Astrocyte of the cerebellum (primary cell): Measurements from ENCODE around the gene TYMS.

Source experiments
- DNase-seq: peaks from one replicate; pipeline ENCODE4 v3.0.0-alpha.2; 2011; ENCODE audit warnings: low read depth
- H3K4me3 ChIP-seq: 2 replicates; pipeline ENCODE4 v1.5.1; 2011; ENCODE audit warnings: mild to moderate bottlenecking, low read depth, low read length, moderate library complexity
- in situ Hi-C: cut with HindIII; loops from 2 replicates; pipeline ENCODE4 v1.10.0; 2017; ENCODE audit warnings: low sequenced_read_pairs
- TF ChIP-seq, protein P1 (sequence below): IDR thresholded peaks from 2 replicates; pipeline ENCODE4 v1.5.1; 2012; ENCODE audit warnings: low read length, low read depth, moderate library complexity, mild to moderate bottlenecking; ENCODE audit errors: missing control alignments

The TYMS gene

DNA sequence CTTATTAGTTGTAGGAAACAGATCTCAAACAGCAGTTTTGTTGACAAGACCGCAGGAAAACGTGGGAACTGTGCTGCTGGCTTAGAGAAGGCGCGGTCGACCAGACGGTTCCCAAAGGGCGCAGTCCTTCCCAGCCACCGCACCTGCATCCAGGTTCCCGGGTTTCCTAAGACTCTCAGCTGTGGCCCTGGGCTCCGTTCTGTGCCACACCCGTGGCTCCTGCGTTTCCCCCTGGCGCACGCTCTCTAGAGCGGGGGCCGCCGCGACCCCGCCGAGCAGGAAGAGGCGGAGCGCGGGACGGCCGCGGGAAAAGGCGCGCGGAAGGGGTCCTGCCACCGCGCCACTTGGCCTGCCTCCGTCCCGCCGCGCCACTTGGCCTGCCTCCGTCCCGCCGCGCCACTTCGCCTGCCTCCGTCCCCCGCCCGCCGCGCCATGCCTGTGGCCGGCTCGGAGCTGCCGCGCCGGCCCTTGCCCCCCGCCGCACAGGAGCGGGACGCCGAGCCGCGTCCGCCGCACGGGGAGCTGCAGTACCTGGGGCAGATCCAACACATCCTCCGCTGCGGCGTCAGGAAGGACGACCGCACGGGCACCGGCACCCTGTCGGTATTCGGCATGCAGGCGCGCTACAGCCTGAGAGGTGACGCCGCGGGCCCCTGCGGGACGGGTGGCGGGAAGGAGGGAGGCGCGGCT lies at the start of gene TYMS:
Gene TYMS (plus strand): TSS at position 343 of the 690 bp plus-strand sequence. CDS start 90 bp downstream, at position 433.
- DNase-seq, result no peak
- TF ChIP-seq, protein P1, sequence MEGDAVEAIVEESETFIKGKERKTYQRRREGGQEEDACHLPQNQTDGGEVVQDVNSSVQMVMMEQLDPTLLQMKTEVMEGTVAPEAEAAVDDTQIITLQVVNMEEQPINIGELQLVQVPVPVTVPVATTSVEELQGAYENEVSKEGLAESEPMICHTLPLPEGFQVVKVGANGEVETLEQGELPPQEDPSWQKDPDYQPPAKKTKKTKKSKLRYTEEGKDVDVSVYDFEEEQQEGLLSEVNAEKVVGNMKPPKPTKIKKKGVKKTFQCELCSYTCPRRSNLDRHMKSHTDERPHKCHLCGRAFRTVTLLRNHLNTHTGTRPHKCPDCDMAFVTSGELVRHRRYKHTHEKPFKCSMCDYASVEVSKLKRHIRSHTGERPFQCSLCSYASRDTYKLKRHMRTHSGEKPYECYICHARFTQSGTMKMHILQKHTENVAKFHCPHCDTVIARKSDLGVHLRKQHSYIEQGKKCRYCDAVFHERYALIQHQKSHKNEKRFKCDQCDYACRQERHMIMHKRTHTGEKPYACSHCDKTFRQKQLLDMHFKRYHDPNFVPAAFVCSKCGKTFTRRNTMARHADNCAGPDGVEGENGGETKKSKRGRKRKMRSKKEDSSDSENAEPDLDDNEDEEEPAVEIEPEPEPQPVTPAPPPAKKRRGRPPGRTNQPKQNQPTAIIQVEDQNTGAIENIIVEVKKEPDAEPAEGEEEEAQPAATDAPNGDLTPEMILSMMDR, result peak; percentile 10
- peak within 1 kb of the TSS; percentile 90 for H3K4me3 ChIP-seq
- in situ Hi-C loops, result no loop called here

DNA sequence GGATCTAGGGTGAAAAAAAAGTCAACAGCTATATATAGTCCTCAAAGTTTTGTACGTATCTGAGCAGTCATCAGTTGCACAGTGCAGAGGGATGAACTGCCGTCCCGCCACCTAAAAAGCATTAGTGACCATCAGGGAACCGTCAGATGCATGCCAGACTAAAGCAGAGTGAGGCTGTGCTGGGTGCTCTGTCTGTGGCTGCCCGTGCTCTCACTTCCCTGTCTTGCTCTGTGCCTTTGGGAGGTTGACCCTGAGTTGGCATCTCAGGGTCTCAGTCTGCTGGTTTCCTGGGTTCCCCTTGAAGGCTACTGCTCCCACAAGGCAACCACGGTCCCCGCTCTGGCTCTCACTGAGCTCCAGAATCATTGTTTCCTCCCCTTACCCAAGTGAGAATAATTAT lies 49.5 kb upstream of the TYMS start:
- no peak for DNase-seq
- no peak overlapping the region for H3K4me3 ChIP-seq
- in situ Hi-C loops, result no loop called here
- TF ChIP-seq, protein P1, result no peak

DNA sequence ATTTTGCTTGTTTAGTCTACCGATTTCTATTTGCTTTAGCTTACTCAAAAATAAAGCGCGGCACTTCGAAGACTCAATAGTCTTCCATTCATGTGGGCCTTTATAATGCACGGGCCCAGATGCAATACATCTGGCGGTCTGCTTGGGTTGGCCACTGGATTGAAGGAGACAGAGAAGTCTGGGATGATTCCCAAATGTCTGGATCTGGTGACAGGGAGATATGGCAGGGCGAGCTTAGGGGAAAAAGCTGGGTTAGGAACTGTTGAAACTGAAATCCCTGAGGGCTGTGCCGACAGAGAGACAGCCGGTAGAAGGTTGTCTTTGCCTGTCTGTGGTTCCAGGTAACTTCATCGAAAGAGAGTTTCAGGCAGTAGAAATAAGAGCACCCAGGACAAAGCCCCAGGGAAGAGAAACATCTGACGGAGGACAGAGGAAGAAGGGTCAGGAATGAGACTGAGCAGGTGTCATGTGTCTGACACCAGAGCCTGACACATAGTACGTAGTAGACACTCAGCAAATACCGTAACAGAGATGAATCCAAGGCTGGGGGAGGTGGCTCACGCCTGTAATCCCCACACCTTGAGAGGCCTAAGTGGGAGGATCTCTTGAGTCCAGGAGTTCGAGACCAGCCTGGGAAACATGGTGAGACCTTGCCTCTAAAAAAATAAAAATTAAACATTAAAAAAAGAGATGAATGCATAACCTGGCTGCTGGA lies 47.1 kb upstream of the TYMS start:
- in situ Hi-C loops, result no loop called here
- no peak overlapping the region for H3K4me3 ChIP-seq
- TF ChIP-seq, protein P1, result no peak
- DNase-seq, result no peak

DNA sequence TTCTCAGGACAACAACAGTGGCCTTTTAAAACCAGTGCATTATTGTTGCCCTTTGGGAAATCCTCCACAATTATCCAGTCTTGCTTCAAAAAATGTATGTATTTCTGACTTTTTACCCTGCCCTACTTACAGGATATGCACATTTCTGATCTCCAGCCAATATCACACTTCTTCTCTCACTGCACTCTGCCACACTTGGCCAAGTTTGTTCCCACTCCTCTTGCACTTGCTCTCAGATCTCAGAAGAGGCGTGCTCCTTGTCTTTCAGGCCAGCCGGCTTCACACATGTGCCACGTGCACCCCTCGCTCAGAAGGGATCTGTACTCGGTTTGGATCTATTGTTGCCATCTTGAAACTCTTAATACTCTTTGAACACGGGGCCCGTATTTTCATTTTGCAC lies 45.3 kb upstream of the TYMS start:
- in situ Hi-C loops, result no loop called here
- TF ChIP-seq, protein P1, result no peak
- DNase-seq, result no peak
- no peak overlapping the region for H3K4me3 ChIP-seq

DNA sequence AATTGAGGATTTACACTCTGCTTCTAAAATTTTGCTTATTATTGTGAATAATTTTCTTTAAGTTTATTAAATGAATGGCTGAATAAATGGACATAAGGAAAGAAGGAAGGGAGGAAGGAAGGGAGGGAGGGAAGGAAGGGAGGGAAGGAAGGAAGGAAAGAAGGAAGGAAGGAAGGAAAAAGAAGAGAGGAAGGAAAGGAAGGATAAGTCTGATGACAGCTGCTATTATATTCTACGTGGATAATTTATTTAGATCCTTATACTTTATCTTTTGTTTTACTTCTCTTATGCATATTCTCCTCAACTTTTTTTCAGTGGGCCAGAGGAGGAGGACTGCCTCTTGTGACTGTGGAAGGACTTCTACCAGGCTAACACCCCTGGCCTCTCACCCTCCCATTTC lies 43.3 kb upstream of the TYMS start:
- TF ChIP-seq, protein P1, result no peak
- H3K4me3 ChIP-seq, result no peak overlapping the region
- DNase-seq, result no peak
- in situ Hi-C loops, result no loop called here

DNA sequence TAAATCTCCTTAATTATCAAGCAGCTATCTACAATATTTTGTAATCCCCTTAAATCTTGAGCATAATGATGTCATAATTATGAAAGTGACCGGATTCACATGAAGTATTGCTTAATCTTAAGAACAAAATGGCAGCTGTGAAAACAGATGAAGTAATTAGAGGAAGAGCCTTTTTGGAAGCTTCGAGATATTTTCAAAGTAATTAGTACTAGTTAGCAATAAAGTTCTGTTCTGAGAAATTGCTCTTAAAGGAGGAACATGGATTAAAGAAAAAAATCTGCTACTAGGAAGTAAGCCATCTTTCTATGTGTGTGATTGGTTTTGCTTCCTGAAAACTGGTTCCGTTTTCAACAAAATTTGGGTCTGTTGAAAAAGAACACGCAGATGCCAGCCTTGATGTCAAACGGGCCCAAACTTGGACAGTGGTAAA lies 42.3 kb upstream of the TYMS start:
- H3K4me3 ChIP-seq, result no peak overlapping the region
- in situ Hi-C loops, result no loop called here
- no peak for DNase-seq
- TF ChIP-seq, protein P1, result no peak
